IMR-90 (cell line): Measurements from ENCODE around the gene SMIM36. TPM values are rescaled to one million over a fixed set of nuclear protein-coding genes. Genes with fewer than 3 reads are reported as not detected.

ENCODE experiments used
- ATAC-seq: fragments of 200-7000 bp; cut with Tn5 transposase; 2 replicates; pipeline ENCODE4 v1.9.1; 2020; ENCODE audit warnings: low read depth, mild to moderate bottlenecking, moderate library complexity
- BruUV-seq: library from RNA; stranded (reverse); fragments of 400-500 nt; replicated peaks from 2 replicates; lab custom pipeline; 2021; lab: Mats Ljungman, UMichigan
- CTCF ChIA-PET: fragments of 300-600 bp; formaldehyde crosslinking; extraction: SDS; loops from one replicate; lab custom pipeline; 2021; ENCODE audit warnings: antibody characterized with exemption; lab: Yijun Ruan, JAX
- POLR2A ChIA-PET: fragments of 300-600 bp; sonication (Branson Sonifier 250); formaldehyde crosslinking; loops from one replicate; lab custom pipeline; 2022; ENCODE audit warnings: antibody characterized with exemption; ENCODE audit not compliant: unreplicated experiment; lab: Charles Lee
- DNase-seq: peaks from one replicate; pipeline ENCODE4 v3.0.0; 2013
- H2AFZ ChIP-seq: replicated peaks from 2 replicates; pipeline ENCODE3; 2013; ENCODE audit warnings: low read length, mild to moderate bottlenecking; ENCODE audit not compliant: poor library complexity
- H2AK5ac ChIP-seq: 2 replicates; pipeline ENCODE4 v1.6.1; 2013; ENCODE audit warnings: low read depth, low read length, inconsistent platforms
- H2AK9ac ChIP-seq: replicated peaks from 2 replicates; pipeline ENCODE3; 2013; ENCODE audit warnings: mild to moderate bottlenecking, low read depth, low read length, moderate library complexity; ENCODE audit not compliant: poor library complexity
- H2BK120ac ChIP-seq: 2 replicates; pipeline ENCODE4 v1.6.1; 2013; ENCODE audit warnings: low read depth, low read length, inconsistent platforms
- H2BK15ac ChIP-seq: 3 replicates; pipeline ENCODE4 v1.6.1; 2013; ENCODE audit warnings: low read depth, low read length, inconsistent platforms
- H2BK20ac ChIP-seq: 2 replicates; pipeline ENCODE4 v1.6.1; 2013; ENCODE audit warnings: low read depth, mild to moderate bottlenecking, inconsistent platforms, low read length, moderate library complexity
- H2BK5ac ChIP-seq: 2 replicates; pipeline ENCODE4 v1.6.1; 2013; ENCODE audit warnings: mild to moderate bottlenecking, low read depth, low read length, inconsistent platforms; ENCODE audit not compliant: poor library complexity, severe bottlenecking
- H3K14ac ChIP-seq: replicated peaks from 2 replicates; pipeline ENCODE4 v1.6.1; 2013; ENCODE audit warnings: low read depth, low read length, inconsistent platforms
- H3K18ac ChIP-seq: 2 replicates; pipeline ENCODE4 v1.6.1; 2013; ENCODE audit warnings: low read depth, low read length, control low read depth
- H3K23ac ChIP-seq: 2 replicates; pipeline ENCODE4 v1.6.1; 2013; ENCODE audit warnings: low read depth, low read length, inconsistent platforms
- H3K27ac ChIP-seq: 2 replicates; pipeline ENCODE4 v1.5.1; 2013; ENCODE audit warnings: mild to moderate bottlenecking, control low read depth, low read length; ENCODE audit not compliant: insufficient read depth
- H3K27me3 ChIP-seq: 2 replicates; pipeline ENCODE4 v1.6.1; 2013; ENCODE audit warnings: low read length; ENCODE audit not compliant: control insufficient read depth, insufficient read depth
- H3K36me3 ChIP-seq: 2 replicates; pipeline ENCODE4 v1.6.1; 2013; ENCODE audit warnings: low read length, mixed read lengths; ENCODE audit not compliant: control insufficient read depth, insufficient read depth
- H3K4ac ChIP-seq: 2 replicates; pipeline ENCODE4 v1.6.1; 2013; ENCODE audit warnings: low read depth, low read length, inconsistent platforms
- H3K4me1 ChIP-seq: 2 replicates; pipeline ENCODE4 v1.6.1; 2013; ENCODE audit warnings: low read length, mixed read lengths; ENCODE audit not compliant: control insufficient read depth, insufficient read depth
- H3K4me2 ChIP-seq: 2 replicates; pipeline ENCODE4 v1.6.1; 2013; ENCODE audit warnings: low read depth, mild to moderate bottlenecking, control low read depth, low read length, moderate library complexity
- H3K4me3 ChIP-seq: 2 replicates; pipeline ENCODE4 v1.5.1; 2013; ENCODE audit warnings: low read depth, mild to moderate bottlenecking, control low read depth, low read length, moderate library complexity; ENCODE audit not compliant: insufficient read depth
- H3K56ac ChIP-seq: 2 replicates; pipeline ENCODE4 v1.6.1; 2013; ENCODE audit warnings: low read length, inconsistent platforms; ENCODE audit not compliant: insufficient read depth; ENCODE audit errors: extremely low read depth
- H3K79me1 ChIP-seq, 2 experiments: 2 replicates each; pipeline ENCODE4 v1.6.1; 2013; ENCODE audit warnings: low read length in 2 of 2, inconsistent platforms in 1 of 2, low read depth in 1 of 2
- H3K9ac ChIP-seq: 2 replicates; pipeline ENCODE4 v1.6.1; 2013; ENCODE audit warnings: low read depth, low read length, control low read depth
- H3K9me1 ChIP-seq: 2 replicates; pipeline ENCODE4 v1.6.1; 2013; ENCODE audit warnings: low read length, inconsistent platforms; ENCODE audit not compliant: insufficient read depth
- H3K9me3 ChIP-seq: 2 replicates; pipeline ENCODE4 v1.6.1; 2013; ENCODE audit warnings: low read length; ENCODE audit not compliant: control insufficient read depth, insufficient read depth
- H4K20me1 ChIP-seq: 2 replicates; pipeline ENCODE4 v1.6.1; 2013; ENCODE audit warnings: low read length, inconsistent platforms; ENCODE audit not compliant: insufficient read depth
- H4K5ac ChIP-seq: 2 replicates; pipeline ENCODE4 v1.6.1; 2013; ENCODE audit warnings: mild to moderate bottlenecking, low read depth, low read length, control low read depth
- H4K8ac ChIP-seq, 2 experiments: 2 replicates each; pipeline ENCODE4 v1.6.1; 2013; ENCODE audit warnings: low read depth in 2 of 2, low read length in 2 of 2, control low read depth in 1 of 2, inconsistent platforms in 1 of 2
- H4K91ac ChIP-seq: 2 replicates; pipeline ENCODE4 v1.6.1; 2013; ENCODE audit warnings: low read depth, low read length, inconsistent platforms; ENCODE audit not compliant: insufficient read depth
- POLR2A ChIP-seq: IDR thresholded peaks from 2 replicates; pipeline ENCODE4 v1.6.1; 2012; ENCODE audit warnings: mild to moderate bottlenecking, low read depth, low read length
- RAD21 ChIP-seq: IDR thresholded peaks from 2 replicates; pipeline ENCODE4 v1.6.1; 2012; ENCODE audit warnings: low read length, improper control_type of control experiment
- RCOR1 ChIP-seq: IDR thresholded peaks from 2 replicates; pipeline ENCODE4 v1.6.1; 2012; ENCODE audit warnings: mild to moderate bottlenecking, low read length, improper control_type of control experiment; ENCODE audit not compliant: insufficient replicate concordance
- RFX5 ChIP-seq: IDR thresholded peaks from 2 replicates; pipeline ENCODE4 v1.8.0; 2012; ENCODE audit warnings: low read depth, mild to moderate bottlenecking, low read length, moderate library complexity
- WGBS, 2 experiments: methylation state at CpG; one replicate each; pipeline versions ENCODE4 v1.1.5 to v1.1.7; 2013; ENCODE audit warnings: missing lambda C conversion rate in 2 of 2; ENCODE audit not compliant: insufficient read length in 1 of 2; ENCODE audit errors: extremely low coverage in 2 of 2; 5-methylcytosine and 5-hydroxymethylcytosine counted together
- dilution Hi-C: fragments of 300-500 bp; cut with HindIII; formaldehyde crosslinking; loops from one replicate; pipeline ENCODE4 v1.14.3; 2018; ENCODE audit warnings: low sequenced_read_pairs; ENCODE audit not compliant: unreplicated experiment
- in situ Hi-C: fragments of 300-500 bp; cut with MboI; formaldehyde crosslinking; loops from 3 replicates; pipeline ENCODE4 v1.14.3; 2019; ENCODE audit warnings: low sequenced_read_pairs, inconsistent platforms, mixed read lengths
- intact Hi-C: fragments of 100-400 bp; cut with micrococcal nuclease; formaldehyde crosslinking; loops from 2 replicates; pipeline ENCODE4 v1.10.0; 2022
- polyA plus RNA-seq, 3 experiments: library from polyadenylated mRNA; depleted of rRNA; stranded (reverse); fragments of >200 nt; gene quantifications; 2 replicates each; pipeline ENCODE4 v1.2.3, GENCODE V29; 2012; ENCODE audit warnings: low replicate concordance in 1 of 3
- total RNA-seq: library from RNA; depleted of rRNA; stranded (reverse); fragments of >200 nt; gene quantifications from 2 replicates; pipeline ENCODE4 v1.2.3, GENCODE V29; 2012
- TF ChIP-seq, protein P1 (sequence below): fragments of 150-350 bp; IDR thresholded peaks from 2 replicates; pipeline ENCODE4 v1.6.1; 2016; ENCODE audit warnings: low read depth, mild to moderate bottlenecking, low read length, moderate library complexity, borderline replicate concordance

SMIM36 gene
- total and polyA plus RNA-seq, 2 of the 4 experiments (the other 2 are of a cell fraction): not detected

DNA sequence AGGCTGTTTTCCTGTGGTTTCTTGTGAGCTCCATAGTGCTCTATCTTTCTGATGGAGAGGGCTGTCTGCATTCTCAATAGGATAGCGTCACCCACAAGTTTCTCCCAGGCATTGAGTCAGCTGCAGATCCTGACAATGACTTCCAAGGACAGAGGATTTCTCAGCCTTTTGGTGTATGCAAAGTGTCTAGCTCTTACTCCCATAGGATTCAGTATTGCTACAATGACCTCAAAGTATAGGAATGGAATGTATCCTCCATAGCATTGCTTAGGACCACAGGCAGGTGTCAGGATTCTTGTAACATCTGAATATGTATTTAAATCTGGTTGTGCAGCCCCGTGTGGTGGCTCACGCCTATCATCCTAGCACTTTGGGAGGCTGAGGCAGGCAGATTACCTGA lies 32.3 kb downstream of the SMIM36 start:
- Histone ChIP-seq H3K79me1 (no peaks in the 10 kb centered on the region), H3K23ac (no peak overlapping the region), H4K8ac (no peak overlapping the region), H3K56ac (no peak overlapping the region), H3K4me2 (no peak overlapping the region), H2BK20ac (no peak overlapping the region), H2AK9ac (no peak overlapping the region), H2BK15ac (no peak overlapping the region), H3K4me3 (no peak overlapping the region), H4K5ac (no peak overlapping the region), H4K91ac (no peak overlapping the region), H3K36me3 (no peaks in the 10 kb centered on the region), H2BK5ac (no peak overlapping the region), H3K9me3 (no peaks in the 10 kb centered on the region), H2AK5ac (no peak overlapping the region), H3K4me1 (no peaks in the 10 kb centered on the region), H3K27ac (no peak overlapping the region), H3K18ac (no peak overlapping the region), H4K20me1 (no peaks in the 10 kb centered on the region), H3K27me3 (peaks cover 4% of the 10 kb centered on the region), H2AFZ (no peak overlapping the region), H3K9ac (no peak overlapping the region), H3K4ac (no peak overlapping the region), H3K14ac (no peak overlapping the region), H2BK120ac (no peak overlapping the region), H3K9me1 (no peaks in the 10 kb centered on the region)
- ChIA-PET POLR2A (no interaction called here), CTCF (no interaction called here)
- intact Hi-C loops (no loop called here), dilution Hi-C loops (no loop called here), in situ Hi-C loops (no loop called here)
- no peak for TF ChIP-seq RCOR1
- no peak for TF ChIP-seq RAD21
- no peak for TF ChIP-seq RFX5
- no peak for TF ChIP-seq POLR2A
- TF ChIP-seq, protein P1, sequence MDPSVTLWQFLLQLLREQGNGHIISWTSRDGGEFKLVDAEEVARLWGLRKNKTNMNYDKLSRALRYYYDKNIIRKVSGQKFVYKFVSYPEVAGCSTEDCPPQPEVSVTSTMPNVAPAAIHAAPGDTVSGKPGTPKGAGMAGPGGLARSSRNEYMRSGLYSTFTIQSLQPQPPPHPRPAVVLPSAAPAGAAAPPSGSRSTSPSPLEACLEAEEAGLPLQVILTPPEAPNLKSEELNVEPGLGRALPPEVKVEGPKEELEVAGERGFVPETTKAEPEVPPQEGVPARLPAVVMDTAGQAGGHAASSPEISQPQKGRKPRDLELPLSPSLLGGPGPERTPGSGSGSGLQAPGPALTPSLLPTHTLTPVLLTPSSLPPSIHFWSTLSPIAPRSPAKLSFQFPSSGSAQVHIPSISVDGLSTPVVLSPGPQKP: no peak
- DNase-seq (no peak), ATAC-seq (no peak)
- BruUV-seq: no TSS peak
- no CpG with 5 or more reads among the region's 3 CpGs for WGBS, 2 experiments
